ENCODE measurements around the gene UPB1. TPM values are rescaled to one million over a fixed set of nuclear protein-coding genes. Genes with fewer than 3 reads are reported as not detected.

Gene UPB1
- total and polyA plus RNA-seq, 9 of the 15 experiments (the other 6 are each of a cell fraction or from before 2014, with no cell fraction given), result 0.06 to 0.11 TPM; not detected in 7

- peak; percentile 86 for TF ChIP-seq ETV5 (CRISPR knock-in tag; IDR thresholded peaks at IDR 0.05; ENCODE audit: low read depth)
- peak; percentile 67 for TF ChIP-seq CREM (IDR thresholded peaks at IDR 0.05; ENCODE audit: low read depth)
- TF ChIP-seq CXXC5 (CRISPR knock-in tag; IDR thresholded peaks at IDR 0.05), result peak; percentile 79
- no peak for TF ChIP-seq IRF9 (tag; IDR thresholded peaks at IDR 0.05)
- TF ChIP-seq L3MBTL2 (IDR thresholded peaks at IDR 0.05), result peak; percentile 72
- TF ChIP-seq NRF1 (conservative IDR thresholded peaks at IDR 0.05 in 1 of 2, IDR thresholded peaks at IDR 0.05 in 1 of 2), result peak; percentile 88 to 89
- peak in 1 of 2 experiments; percentile 80; a peak in 2 of 4 replicates for TF ChIP-seq SIN3A (IDR thresholded peaks at IDR 0.05; ENCODE audit: borderline replicate concordance in 2 of 2, control insufficient read depth in 1 of 2, low read depth in 2 of 2, low read length in 2 of 2)
- TF ChIP-seq DPF2 (IDR thresholded peaks at IDR 0.05), result peak; percentile 37; the same call in 1 of the 2 replicates
- TF ChIP-seq TRIM25 (IDR thresholded peaks at IDR 0.05; ENCODE audit: borderline replicate concordance), result no peak
Measured at GRCh38 chr22:24555165-24556039, 60.3 kb downstream of the UPB1 start, which contains the start of gene SNRPD3 (continued).

Measured in K562 (cell line).